HG02678 (cell line): ENCODE measurements around the gene ARFGEF2.
"Not testable (repeated sequence)": the region's sequence is repeated elsewhere in the genome, so short reads cannot be mapped to it uniquely, and the experiment has no call there.

ENCODE experiments used
- ATAC-seq: cut with Tn5 transposase; IDR thresholded peaks from one replicate; pipeline ENCODE4 v1.9.1; 2021; ENCODE audit warnings: mild to moderate bottlenecking, moderate library complexity; ENCODE audit not compliant: unreplicated experiment

The ARFGEF2 gene

GRCh38 chr20:48926821-48927220, 5.3 kb downstream of the ARFGEF2 start:
- ATAC-seq: no peak

GRCh38 chr20:48928832-48929725, 7.6 kb downstream of the ARFGEF2 start:
- no peak for ATAC-seq

GRCh38 chr20:48930035-48930434, 8.5 kb downstream of the ARFGEF2 start:
- ATAC-seq: no peak

GRCh38 chr20:48930878-48931277, 9.4 kb downstream of the ARFGEF2 start:
- ATAC-seq: no peak

GRCh38 chr20:48931527-48932374, 10.2 kb downstream of the ARFGEF2 start:
- ATAC-seq: no peak

- no peak for ATAC-seq
Observed at GRCh38 chr20:48932375-48932941, 10.9 kb downstream of the ARFGEF2 start.

GRCh38 chr20:48933017-48933766, 11.7 kb downstream of the ARFGEF2 start:
- no peak for ATAC-seq

GRCh38 chr20:48934273-48934877, 12.9 kb downstream of the ARFGEF2 start:
- not testable (repeated sequence) for ATAC-seq

- not testable (repeated sequence) for ATAC-seq
Observed at GRCh38 chr20:48934966-48935365, 13.5 kb downstream of the ARFGEF2 start.

- not testable (repeated sequence) for ATAC-seq
Observed at GRCh38 chr20:48936178-48936577, 14.7 kb downstream of the ARFGEF2 start.

GRCh38 chr20:48937674-48938073, 16.2 kb downstream of the ARFGEF2 start:
- no peak for ATAC-seq

GRCh38 chr20:48938670-48939069, 17.2 kb downstream of the ARFGEF2 start:
- no peak for ATAC-seq

- no peak for ATAC-seq
Observed at GRCh38 chr20:48940170-48940569, 18.7 kb downstream of the ARFGEF2 start.

GRCh38 chr20:48941467-48941866, 20.0 kb downstream of the ARFGEF2 start:
- ATAC-seq: no peak

- no peak for ATAC-seq
Observed at GRCh38 chr20:48942730-48943129, 21.2 kb downstream of the ARFGEF2 start.

GRCh38 chr20:48944663-48945297, 23.3 kb downstream of the ARFGEF2 start:
- ATAC-seq: no peak

GRCh38 chr20:48945840-48946514, 24.5 kb downstream of the ARFGEF2 start:
- ATAC-seq: no peak

GRCh38 chr20:48948612-48949011, 27.1 kb downstream of the ARFGEF2 start:
- no peak for ATAC-seq
